HG03097 (cell line): ENCODE measurements around the gene HAND2.

Experiments
- ATAC-seq: cut with Tn5 transposase; IDR thresholded peaks from one replicate; pipeline ENCODE4 v1.9.1; 2021; ENCODE audit not compliant: unreplicated experiment, low FRiP score

The HAND2 gene

GRCh38 chr4:173536808-173537429, 6.9 kb upstream of the HAND2 start:
- no peak for ATAC-seq

GRCh38 chr4:173535957-173536356, 5.9 kb upstream of the HAND2 start:
- ATAC-seq: no peak

GRCh38 chr4:173535165-173535902, 5.3 kb upstream of the HAND2 start:
- ATAC-seq: no peak

GRCh38 chr4:173534434-173534833, 4.4 kb upstream of the HAND2 start:
- no peak for ATAC-seq

- no peak for ATAC-seq
Measured at GRCh38 chr4:173532725-173533511, 2.9 kb upstream of the HAND2 start.

GRCh38 chr4:173531086-173531965, 1.3 kb upstream of the HAND2 start:
- no peak for ATAC-seq

GRCh38 chr4:173530326-173531085, 477 bp upstream of the HAND2 start:
- ATAC-seq: no peak

GRCh38 chr4:173528378-173529321, 1.4 kb downstream of the HAND2 start:
- ATAC-seq: no peak

- no peak for ATAC-seq
Measured at GRCh38 chr4:173527103-173527891, 2.7 kb downstream of the HAND2 start.

- ATAC-seq: no peak
Measured at GRCh38 chr4:173526724-173527102, 3.3 kb downstream of the HAND2 start.

GRCh38 chr4:173526027-173526482, 4.0 kb downstream of the HAND2 start:
- ATAC-seq: no peak

- no peak for ATAC-seq
Measured at GRCh38 chr4:173525118-173526011, 4.7 kb downstream of the HAND2 start.

GRCh38 chr4:173524218-173525117, 5.6 kb downstream of the HAND2 start:
- no peak for ATAC-seq

GRCh38 chr4:173522951-173523395, 7.1 kb downstream of the HAND2 start:
- ATAC-seq: no peak

GRCh38 chr4:173522160-173522950, 7.7 kb downstream of the HAND2 start:
- no peak for ATAC-seq
